Inferior parietal cortex (tissue), 1 donor: ENCODE results near the gene TMED5.
"Not testable (repeated sequence)": the region's sequence is repeated elsewhere in the genome, so short reads cannot be mapped to it uniquely, and the experiment has no call there.

Experiments
- DNase-seq: peaks from one replicate; pipeline ENCODE4 v3.0.0-alpha.2; 2016; ENCODE audit errors: extremely low spot score

The TMED5 gene

DNA sequence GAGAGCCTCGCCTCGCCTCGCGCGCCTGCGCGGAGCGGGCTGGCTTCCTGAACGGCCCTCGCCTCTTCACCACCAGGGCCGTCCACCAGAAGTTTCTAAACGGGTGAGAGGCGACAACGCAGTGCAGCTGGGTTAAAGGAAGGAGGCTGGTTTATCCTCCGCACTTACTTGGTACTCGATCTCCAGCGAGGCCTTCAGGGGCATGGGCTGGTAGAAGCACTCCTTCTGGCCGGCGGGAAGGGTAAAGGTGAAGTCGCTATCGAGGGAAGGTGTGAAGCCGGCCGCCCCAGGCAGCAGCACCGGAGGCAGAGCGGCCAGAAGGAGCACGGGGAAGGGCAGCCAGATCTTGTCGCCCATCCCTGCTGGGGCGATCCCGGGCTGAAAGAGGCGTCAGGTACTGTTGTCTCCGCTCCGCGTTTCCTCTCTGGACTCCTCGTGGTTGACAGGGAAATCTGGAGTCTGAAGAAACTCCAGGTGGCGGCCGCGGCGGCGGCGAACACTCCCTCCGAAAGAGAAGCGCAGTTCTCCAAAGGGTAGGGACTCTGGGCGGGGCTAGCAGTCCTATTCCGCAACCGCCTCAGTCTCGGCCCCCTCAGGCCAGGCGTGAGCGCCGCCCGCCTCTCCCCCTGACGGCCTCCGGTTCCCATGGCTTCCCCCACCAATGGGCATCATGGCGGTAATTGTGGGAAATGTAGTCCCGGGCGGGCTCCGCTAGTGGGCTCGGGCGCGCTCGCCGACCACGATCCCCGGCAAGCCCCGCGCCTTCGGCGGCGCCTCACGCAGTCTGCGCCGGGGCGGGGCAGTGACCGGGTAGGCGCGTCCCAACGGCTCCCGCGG, at the start of gene TMED5:
TMED5 (minus strand) TSS at position 528 of the 837 bp plus-strand sequence; CDS start at position 357, 171 bp downstream.
- peak; percentile 96 for DNase-seq

DNA sequence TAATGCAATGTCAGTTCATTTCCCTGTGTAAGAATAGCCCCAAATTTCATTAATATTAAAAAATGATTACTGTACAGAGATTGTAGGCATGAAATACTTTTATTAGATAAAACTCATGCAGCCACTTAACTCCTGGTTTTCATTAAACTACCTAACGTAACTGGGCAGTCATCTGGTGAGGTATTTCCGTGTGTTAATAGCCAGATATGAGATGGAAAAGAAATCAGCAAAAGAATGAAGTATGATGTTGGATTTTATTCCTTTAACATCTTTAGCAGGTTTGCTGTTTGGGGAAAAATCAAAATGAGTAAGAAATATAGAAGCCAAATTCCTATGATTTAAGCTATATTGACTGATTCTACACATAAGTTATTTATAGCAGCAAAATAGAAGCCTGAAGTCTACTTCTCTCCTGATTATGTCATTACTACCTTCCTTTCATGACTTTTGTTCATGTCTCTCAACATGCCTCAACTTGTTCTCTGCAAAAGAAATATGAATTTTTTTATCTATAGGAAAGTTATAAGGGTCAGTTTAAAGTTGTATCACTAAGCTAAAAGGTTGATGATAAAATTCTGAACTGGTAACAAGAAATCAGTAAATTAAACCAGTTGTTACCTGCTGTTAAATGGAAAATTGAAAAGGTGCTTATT, 42.9 kb upstream of the TMED5 start:
- DNase-seq = no peak

GRCh38 chr1:93221913-93222312, 41.7 kb upstream of the TMED5 start:
- DNase-seq = no peak

GRCh38 chr1:93220716-93221115, 40.5 kb upstream of the TMED5 start:
- not testable (repeated sequence) for DNase-seq

GRCh38 chr1:93219443-93219842, 39.2 kb upstream of the TMED5 start:
- DNase-seq = no peak

DNA sequence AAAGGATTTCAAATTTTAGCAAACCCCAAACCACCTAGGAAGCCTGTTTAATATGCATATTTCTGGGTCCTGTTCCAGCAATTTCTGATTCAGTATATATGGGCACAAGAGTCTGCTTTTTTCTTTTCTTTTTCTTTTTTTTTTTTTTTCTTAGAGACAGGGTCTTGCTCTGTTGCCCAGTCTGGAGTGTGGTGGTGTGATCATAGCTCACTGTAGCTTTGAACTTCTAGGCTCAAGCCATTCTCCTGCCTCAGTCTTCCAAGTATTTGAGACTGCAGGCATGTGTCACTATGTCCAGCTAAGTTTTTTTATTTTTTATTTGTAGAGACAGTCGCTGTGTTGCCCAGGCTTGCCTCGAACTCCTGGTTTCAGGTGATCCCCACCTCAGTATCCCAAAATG, 35.1 kb upstream of the TMED5 start:
- no peak for DNase-seq

DNA sequence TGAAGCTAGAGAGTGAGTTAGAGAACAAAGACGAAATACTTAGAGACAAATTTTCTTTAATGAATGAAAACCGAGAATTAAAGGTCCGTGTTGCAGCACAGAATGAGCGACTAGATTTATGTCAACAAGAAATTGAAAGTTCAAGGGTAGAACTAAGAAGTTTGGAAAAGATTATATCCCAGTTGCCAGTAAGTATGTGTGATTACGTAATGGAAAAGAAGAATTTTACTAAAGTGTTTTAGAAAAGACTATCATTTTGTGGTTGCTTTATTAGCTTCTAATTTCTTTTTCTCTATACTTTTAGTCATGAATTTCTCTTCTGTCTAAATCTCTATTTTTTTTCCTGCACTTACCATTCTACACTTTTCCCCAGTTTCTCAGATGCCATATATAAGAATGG, 27.0 kb upstream of the TMED5 start:
- DNase-seq = no peak

DNA sequence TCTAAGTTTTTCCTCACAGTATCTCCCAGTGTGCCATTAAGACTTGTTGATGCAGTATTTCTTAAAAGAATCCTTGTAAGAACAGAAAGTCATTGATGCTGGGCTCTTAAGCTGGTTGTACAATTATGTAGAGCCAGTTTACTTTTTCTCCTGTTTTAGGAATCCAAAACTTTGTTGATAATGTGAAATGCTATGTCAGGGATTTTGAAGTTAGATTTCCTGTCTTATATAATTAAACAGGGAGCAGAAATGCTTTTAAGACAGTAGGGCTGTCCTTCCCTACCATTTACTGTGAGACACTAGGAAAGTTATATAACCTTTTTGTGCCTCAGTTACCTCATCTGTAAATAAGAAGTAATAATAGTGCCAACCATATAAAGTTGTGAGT, 26.3 kb upstream of the TMED5 start:
- DNase-seq = no peak

DNA sequence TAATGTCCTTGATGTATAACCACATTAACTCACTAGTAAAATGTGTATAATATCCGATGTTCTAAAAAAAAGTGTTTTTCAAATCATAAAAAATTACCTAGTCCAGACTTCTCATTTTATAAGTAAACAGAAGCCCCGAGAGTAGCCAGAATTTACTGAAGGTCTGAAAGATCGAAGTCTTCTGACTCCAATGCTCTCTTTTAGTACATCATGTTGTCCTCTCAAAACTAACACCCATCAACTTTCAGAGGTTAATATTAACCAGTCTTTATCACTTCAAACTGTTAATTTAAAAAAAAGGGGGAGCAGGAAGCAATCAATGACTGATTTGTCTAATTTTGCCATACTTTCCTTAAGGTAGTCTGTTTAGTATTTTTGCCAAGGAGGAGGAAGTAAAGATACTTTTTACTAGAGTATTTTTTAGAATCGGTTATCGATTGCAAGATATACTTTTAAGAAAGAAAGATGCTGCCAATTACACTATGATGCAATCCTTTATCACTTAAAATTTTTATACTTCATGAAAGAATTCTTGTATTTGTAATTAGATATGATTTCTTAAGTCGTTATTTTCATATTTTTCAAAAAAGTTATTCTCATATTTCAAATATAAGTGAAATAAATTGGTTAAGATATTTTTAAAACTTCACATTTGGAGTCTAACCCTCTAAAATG, 25.8 kb upstream of the TMED5 start:
- no peak for DNase-seq

- DNase-seq = no peak
These were observed 20.5 kb upstream of the TMED5 start for GRCh38 chr1:93200714-93201113.

- no peak for DNase-seq
These were observed 19.9 kb upstream of the TMED5 start for GRCh38 chr1:93200086-93200620.

DNA sequence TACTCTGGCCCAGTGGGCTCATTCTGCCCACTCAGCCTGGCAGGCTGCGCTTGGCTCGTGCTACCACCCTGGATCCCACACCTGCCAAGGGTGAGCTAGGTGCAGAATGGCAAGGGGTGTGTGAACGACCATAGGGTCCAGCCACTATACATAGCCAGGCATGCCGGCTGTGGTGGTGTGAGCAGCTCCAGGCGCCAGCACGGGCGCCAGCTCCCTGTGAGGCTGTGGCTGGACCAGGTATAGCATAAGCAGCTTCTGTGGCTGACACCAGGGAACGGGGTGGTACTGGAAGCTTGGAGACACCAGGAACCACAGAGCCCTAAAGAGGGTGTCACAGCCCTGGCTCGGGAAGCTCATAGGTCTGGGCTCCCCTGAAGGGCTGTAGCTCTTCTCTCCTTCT, 18.9 kb upstream of the TMED5 start:
- DNase-seq = no peak

- DNase-seq = no peak
These were observed 16.4 kb upstream of the TMED5 start for GRCh38 chr1:93196591-93196990.

GRCh38 chr1:93194231-93194990, 14.2 kb upstream of the TMED5 start:
- no peak for DNase-seq

GRCh38 chr1:93190432-93190831, 10.2 kb upstream of the TMED5 start:
- no peak for DNase-seq

DNA sequence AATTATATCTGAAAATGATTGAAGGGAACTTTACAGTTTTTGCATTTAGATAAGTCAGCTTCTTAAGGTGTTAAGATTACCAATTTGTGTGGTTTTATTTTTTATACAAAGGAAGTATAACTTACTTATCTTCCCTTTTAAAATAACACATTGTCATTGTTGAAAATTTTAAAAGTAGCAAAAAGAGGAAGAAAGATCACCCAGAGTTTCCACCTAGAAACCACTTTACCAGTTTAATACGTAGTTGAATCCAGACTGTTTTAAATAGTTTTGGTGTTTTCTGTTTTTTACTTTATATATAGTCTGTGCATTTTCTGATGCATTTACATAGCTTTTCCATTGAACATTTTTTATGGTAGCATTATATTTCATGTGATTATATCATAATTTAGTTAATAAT, 6.5 kb upstream of the TMED5 start:
- DNase-seq = no peak

GRCh38 chr1:93180723-93181613, 755 bp upstream of the TMED5 start, which contains the start of gene CCDC18:
Gene CCDC18, plus strand, starts transcription at chr1:93180724. Its CDS starts 2,638 bp downstream, at chr1:93183362.
- DNase-seq = no peak

DNA sequence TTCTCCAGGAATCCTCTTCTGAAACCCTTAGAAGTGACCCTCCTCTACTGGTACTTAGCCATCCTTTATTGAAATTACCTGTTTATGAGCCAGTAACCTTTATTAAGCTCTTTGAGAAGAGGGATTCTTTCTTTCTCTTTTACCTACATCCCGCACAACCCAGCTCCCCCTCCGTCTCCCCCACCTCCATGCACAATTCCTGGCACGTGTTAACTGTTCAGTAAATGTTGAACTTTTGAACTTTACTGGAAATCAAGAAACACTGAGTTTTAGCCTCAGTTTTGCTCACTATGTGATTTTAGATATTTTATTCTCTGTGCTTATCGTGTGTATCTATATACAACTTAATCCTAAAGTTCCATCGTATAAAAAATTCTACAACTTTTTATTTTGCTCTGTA, 1.8 kb downstream of the TMED5 start:
- no peak for DNase-seq

- DNase-seq = no peak
These were observed 2.2 kb downstream of the TMED5 start for GRCh38 chr1:93177991-93178390.

DNA sequence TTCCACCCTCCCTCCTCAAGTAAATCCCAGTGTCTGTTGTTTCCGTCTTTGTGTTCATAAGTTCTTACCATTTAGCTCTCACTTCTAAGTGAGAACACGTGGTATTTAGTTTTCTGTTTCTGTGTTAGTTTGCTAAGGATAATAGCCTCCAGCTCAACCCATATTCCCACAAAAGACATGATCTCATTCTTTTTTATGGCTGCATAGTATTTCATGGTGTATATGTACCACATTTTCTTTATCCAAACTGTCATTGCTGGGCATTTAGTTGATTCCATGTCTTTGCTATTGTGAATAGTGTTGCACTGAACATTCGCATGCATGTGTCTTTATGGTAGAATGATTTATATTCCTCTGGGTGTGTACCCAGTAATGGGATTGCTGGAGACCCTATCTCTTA, 5.6 kb downstream of the TMED5 start:
- not testable (repeated sequence) for DNase-seq

- DNase-seq = no peak
These were observed 7.4 kb downstream of the TMED5 start for GRCh38 chr1:93172778-93173177.
